Posterior vena cava (tissue), 2 donors: ENCODE data around the gene MNDA. TPM values are rescaled to one million over a fixed set of nuclear protein-coding genes. Genes with fewer than 3 reads are reported as not detected.

Experiments
- DNase-seq: peaks from one replicate; pipeline ENCODE4 v3.0.0-alpha.2; 2020; ENCODE audit warnings: low spot score
- intact Hi-C, 2 donors: fragments of 100-400 bp; cut with DNase I; formaldehyde crosslinking; loops; one replicate each; pipeline versions ENCODE4 v1.14.1 to v1.14.2; 2022 to 2023
- long read RNA-seq, 2 donors: library from polyadenylated mRNA; unstranded; transcript quantifications; one replicate each; pipeline ENCODE4 v2.0.0, GENCODE V29; 2020 to 2021
- total RNA-seq, 2 donors: library from RNA; stranded (reverse); fragmentation: NEBNext Ultra II Directional; extraction: Animal tissue kit (Norgen Biotek cat#: 25700); gene quantifications; one replicate each; pipeline ENCODE4 v1.2.1, GENCODE V29; 2021
- donor health status: DM: yes; HTN: yes; CAD: no.
- donor health status: DM: yes; HTN: yes; CAD: no.

MNDA gene
- total RNA-seq, result 10 to 100 TPM in 1 of 2 donors, 1 to 10 TPM in 1; 7.5 to 12.0 TPM
- long read RNA-seq, donor 1, partial matches to known transcripts, result 1 of 2 reads
- long read RNA-seq, donor 1, other reads (novel, unspliced or antisense), result 0 of 2 reads
- long read RNA-seq, donor 2, partial matches to known transcripts, result 0 of 2 reads
- long read RNA-seq, donor 2, other reads (novel, unspliced or antisense), result 0 of 2 reads

- intact Hi-C loops, result no loop called here
- DNase-seq, result no peak
Observed at GRCh38 chr1:158830904-158831507, at the start of gene MNDA. MNDA (plus strand) TSS chr1:158831351; CDS start chr1:158842154, 10,803 bp downstream.

- intact Hi-C loops, result no loop called here
- DNase-seq, result no peak
Observed at GRCh38 chr1:158793604-158794003, 37.5 kb upstream of the MNDA start.

GRCh38 chr1:158794247-158794646 lies 36.9 kb upstream of the MNDA start:
- DNase-seq, result no peak
- intact Hi-C loops, result no loop called here

GRCh38 chr1:158798531-158798930 lies 32.6 kb upstream of the MNDA start:
- intact Hi-C loops, result no loop called here
- DNase-seq, result no peak

GRCh38 chr1:158799689-158800088 lies 31.5 kb upstream of the MNDA start:
- intact Hi-C loops, result no loop called here
- no peak for DNase-seq

GRCh38 chr1:158800526-158800925 lies 30.6 kb upstream of the MNDA start:
- DNase-seq, result no peak

GRCh38 chr1:158801396-158801795 lies 29.8 kb upstream of the MNDA start:
- intact Hi-C loops, result no loop called here
- no peak for DNase-seq

More at GRCh38 chr1:158800526-158800925, 30.6 kb upstream of the MNDA start:
- intact Hi-C loops, result no loop called here

GRCh38 chr1:158803678-158804077 lies 27.5 kb upstream of the MNDA start:
- DNase-seq, result no peak
- intact Hi-C loops, result no loop called here

GRCh38 chr1:158806916-158807536 lies 24.1 kb upstream of the MNDA start:
- DNase-seq, result no peak
- intact Hi-C loops, result no loop called here

GRCh38 chr1:158809256-158809655 lies 21.9 kb upstream of the MNDA start:
- DNase-seq, result no peak
- intact Hi-C loops, result no loop called here

- intact Hi-C loops, result no loop called here
- DNase-seq, result no peak
Observed at GRCh38 chr1:158809862-158810261, 21.3 kb upstream of the MNDA start.

GRCh38 chr1:158810311-158810710 lies 20.8 kb upstream of the MNDA start:
- intact Hi-C loops, result no loop called here
- no peak for DNase-seq

GRCh38 chr1:158812336-158812735 lies 18.8 kb upstream of the MNDA start:
- DNase-seq, result no peak
- intact Hi-C loops, result no loop called here

GRCh38 chr1:158813164-158813563 lies 18.0 kb upstream of the MNDA start:
- no peak for DNase-seq
- intact Hi-C loops, result no loop called here

- intact Hi-C loops, result no loop called here
- DNase-seq, result no peak
Observed at GRCh38 chr1:158814970-158815369, 16.2 kb upstream of the MNDA start.

- no peak for DNase-seq
- intact Hi-C loops, result no loop called here
Observed at GRCh38 chr1:158818560-158818959, 12.6 kb upstream of the MNDA start.

- DNase-seq, result no peak
- intact Hi-C loops, result no loop called here
Observed at GRCh38 chr1:158818975-158819431, 12.1 kb upstream of the MNDA start.

- DNase-seq, result no peak
- intact Hi-C loops, result no loop called here
Observed at GRCh38 chr1:158819461-158820443, 11.4 kb upstream of the MNDA start.

GRCh38 chr1:158821723-158822122 lies 9.4 kb upstream of the MNDA start:
- DNase-seq, result no peak

More at GRCh38 chr1:158821723-158822122, 9.4 kb upstream of the MNDA start:
- intact Hi-C loops, result no loop called here
